Neural cell (in vitro differentiated cells): ENCODE data around the gene CDH5. TPM values are rescaled to one million over a fixed set of nuclear protein-coding genes. Genes with fewer than 3 reads are reported as not detected.

Experiments used
- H2AFZ ChIP-seq: fragments of 200-600, 300-800 bp; sonication (generic), shearing (Covaris generic); 2 replicates; pipeline ENCODE4 v1.6.0; 2014; ENCODE audit warnings: low read depth, mild to moderate bottlenecking, antibody characterized with exemption, low read length, moderate library complexity
- H3F3A ChIP-seq: fragments of 200-600 bp; shearing (Covaris generic); 2 replicates; pipeline ENCODE4 v1.6.1; 2016; ENCODE audit warnings: mild to moderate bottlenecking, moderate library complexity, mixed read lengths, antibody characterized with exemption, low read length; ENCODE audit not compliant: insufficient read depth, poor library complexity, severe bottlenecking
- H3K27ac ChIP-seq: fragments of 200-600, 300-800 bp; sonication (generic), shearing (Covaris generic); 2 replicates; pipeline ENCODE4 v1.5.1; 2014; ENCODE audit warnings: mild to moderate bottlenecking, low read length, moderate library complexity
- H3K27me3 ChIP-seq: fragments of 300-800, 200-600 bp; sonication (generic), shearing (Covaris generic); 2 replicates; pipeline ENCODE4 v1.6.0; 2014; ENCODE audit warnings: mild to moderate bottlenecking, low read depth, low read length, moderate library complexity; ENCODE audit not compliant: insufficient read depth
- H3K36me3 ChIP-seq: fragments of 300-800, 200-600 bp; sonication (generic), shearing (Covaris generic); 2 replicates; pipeline ENCODE4 v1.5.1; 2014; ENCODE audit warnings: mild to moderate bottlenecking, antibody characterized with exemption, low read length, moderate library complexity; ENCODE audit not compliant: insufficient read depth
- H3K4me2 ChIP-seq: fragments of 300-800, 200-600 bp; sonication (generic), shearing (Covaris generic); 2 replicates; pipeline ENCODE4 v1.6.0; 2014; ENCODE audit warnings: mild to moderate bottlenecking, low read length
- H3K4me3 ChIP-seq: fragments of 300-800, 200-600 bp; sonication (generic), shearing (Covaris generic); 2 replicates; pipeline ENCODE4 v1.5.1; 2014; ENCODE audit warnings: mild to moderate bottlenecking, low read length, moderate library complexity
- H3K79me2 ChIP-seq: fragments of 200-600 bp; shearing (Covaris generic); replicated peaks from 2 replicates; pipeline ENCODE4 v1.6.0; 2014; ENCODE audit warnings: mild to moderate bottlenecking, low read length, moderate library complexity; ENCODE audit not compliant: insufficient read depth
- H3K9ac ChIP-seq: fragments of 300-800, 200-600 bp; sonication (generic), shearing (Covaris generic); 2 replicates; pipeline ENCODE4 v1.6.1; 2016; ENCODE audit warnings: mild to moderate bottlenecking, low read length, mixed read lengths
- H3K9me2 ChIP-seq: fragments of 200-600 bp; shearing (Covaris generic); 2 replicates; pipeline ENCODE4 v1.6.1; 2016; ENCODE audit warnings: mild to moderate bottlenecking, low read length, mixed read lengths; ENCODE audit not compliant: insufficient read depth
- H3K9me3 ChIP-seq: fragments of 200-600, 300-800 bp; sonication (generic), shearing (Covaris generic); 2 replicates; pipeline ENCODE4 v1.6.1; 2016; ENCODE audit warnings: mild to moderate bottlenecking, mixed run types, low read length, moderate library complexity, mixed read lengths
- H4K20me1 ChIP-seq: fragments of 200-600 bp; shearing (Covaris generic); 2 replicates; pipeline ENCODE4 v1.6.1; 2016; ENCODE audit warnings: mild to moderate bottlenecking, mixed run types; ENCODE audit not compliant: insufficient read depth
- CTCF ChIP-seq: fragments of 450-650 bp; IDR thresholded peaks from 2 replicates; pipeline ENCODE4 v1.5.1; 2014; ENCODE audit warnings: antibody characterized with exemption, mild to moderate bottlenecking, moderate library complexity; ENCODE audit not compliant: poor library complexity, severe bottlenecking
- EP300 ChIP-seq: fragments of 450-650 bp; conservative IDR thresholded peaks from 2 replicates; pipeline ENCODE4 v1.6.1; 2014; ENCODE audit warnings: antibody characterized with exemption, mild to moderate bottlenecking, moderate library complexity; ENCODE audit not compliant: poor library complexity, severe bottlenecking
- EZH2 ChIP-seq: fragments of 200-600, 300-800 bp; shearing (Covaris generic), sonication (generic); IDR thresholded peaks from 2 replicates; pipeline ENCODE4 v1.6.1; 2014; ENCODE audit warnings: antibody characterized with exemption, low read length, borderline replicate concordance, mild to moderate bottlenecking; ENCODE audit not compliant: insufficient read depth, poor library complexity, severe bottlenecking
- MXI1 ChIP-seq: fragments of 450-650 bp; conservative IDR thresholded peaks from 2 replicates; pipeline ENCODE4 v1.6.1; 2014; ENCODE audit warnings: antibody characterized with exemption, mild to moderate bottlenecking; ENCODE audit not compliant: poor library complexity, severe bottlenecking
- POLR2AphosphoS5 ChIP-seq: IDR thresholded peaks from 2 replicates; pipeline ENCODE4 v1.6.1; 2012
- RAD21 ChIP-seq: fragments of 450-650 bp; conservative IDR thresholded peaks from 2 replicates; pipeline ENCODE4 v1.6.1; 2014; ENCODE audit warnings: antibody characterized with exemption, mild to moderate bottlenecking, moderate library complexity
- REST ChIP-seq: IDR thresholded peaks from 2 replicates; pipeline ENCODE4 v1.6.1; 2012; ENCODE audit warnings: borderline replicate concordance
- SMC3 ChIP-seq: fragments of 450-650 bp; conservative IDR thresholded peaks from 2 replicates; pipeline ENCODE4 v1.6.1; 2014; ENCODE audit warnings: antibody characterized with exemption, mild to moderate bottlenecking, moderate library complexity; ENCODE audit not compliant: poor library complexity
- TAF1 ChIP-seq: IDR thresholded peaks from 2 replicates; pipeline ENCODE4 v1.6.1; 2012; ENCODE audit warnings: low read depth
- polyA plus RNA-seq: library from polyadenylated mRNA; depleted of rRNA; stranded (reverse); fragments of >200 nt; gene quantifications from 2 replicates; pipeline ENCODE4 v1.2.3, GENCODE V29; 2014

Gene CDH5
- polyA plus RNA-seq, 1 donor from 2014 or later: not detected

GRCh38 chr16:66382171-66382965 lies 15.9 kb downstream of the CDH5 start:
- H3K9me3 ChIP-seq: no peaks in the 10 kb centered on the region
- H3K9me2 ChIP-seq: no peaks in the 10 kb centered on the region
- no peak overlapping the region for H3K4me2 ChIP-seq
- TF ChIP-seq EZH2 (no peak), RAD21 (no peak), MXI1 (no peak), SMC3 (no peak), EP300 (no peak), POLR2AphosphoS5 (no peak), TAF1 (no peak), REST (no peak), CTCF (no peak)
- no peaks in the 10 kb centered on the region for H3K36me3 ChIP-seq
- H4K20me1 ChIP-seq: no peaks in the 10 kb centered on the region
- no peak overlapping the region for H2AFZ ChIP-seq
- H3K9ac ChIP-seq: no peak overlapping the region
- H3K27ac ChIP-seq: no peak overlapping the region
- no peaks in the 10 kb centered on the region for H3F3A ChIP-seq
- no peaks in the 10 kb centered on the region for H3K27me3 ChIP-seq
- H3K79me2 ChIP-seq: no peaks in the 10 kb centered on the region
- no peak overlapping the region for H3K4me3 ChIP-seq

- Histone ChIP-seq H3K9ac (no peak overlapping the region), H3F3A (no peaks in the 10 kb centered on the region), H3K36me3 (no peaks in the 10 kb centered on the region), H3K79me2 (no peaks in the 10 kb centered on the region), H3K4me3 (no peak overlapping the region), H3K9me3 (no peaks in the 10 kb centered on the region), H3K9me2 (no peaks in the 10 kb centered on the region), H2AFZ (no peak overlapping the region), H3K27me3 (no peaks in the 10 kb centered on the region), H3K4me2 (no peak overlapping the region), H4K20me1 (no peaks in the 10 kb centered on the region), H3K27ac (no peak overlapping the region)
- TF ChIP-seq EZH2: no peak
- no peak for TF ChIP-seq REST
- no peak for TF ChIP-seq SMC3
- no peak for TF ChIP-seq POLR2AphosphoS5
- no peak for TF ChIP-seq CTCF
- no peak for TF ChIP-seq MXI1
- TF ChIP-seq RAD21: no peak
- TF ChIP-seq TAF1: no peak
- TF ChIP-seq EP300: no peak
Measured at GRCh38 chr16:66382966-66383299, 16.4 kb downstream of the CDH5 start.
